ENCODE measurements around the gene CYP39A1. TPM values are rescaled to one million over a fixed set of nuclear protein-coding genes. Genes with fewer than 3 reads are reported as not detected.

The CYP39A1 gene
- total and polyA plus RNA-seq, 9 of the 15 experiments (the other 6 are each of a cell fraction or from before 2014, with no cell fraction given), result not detected

DNA sequence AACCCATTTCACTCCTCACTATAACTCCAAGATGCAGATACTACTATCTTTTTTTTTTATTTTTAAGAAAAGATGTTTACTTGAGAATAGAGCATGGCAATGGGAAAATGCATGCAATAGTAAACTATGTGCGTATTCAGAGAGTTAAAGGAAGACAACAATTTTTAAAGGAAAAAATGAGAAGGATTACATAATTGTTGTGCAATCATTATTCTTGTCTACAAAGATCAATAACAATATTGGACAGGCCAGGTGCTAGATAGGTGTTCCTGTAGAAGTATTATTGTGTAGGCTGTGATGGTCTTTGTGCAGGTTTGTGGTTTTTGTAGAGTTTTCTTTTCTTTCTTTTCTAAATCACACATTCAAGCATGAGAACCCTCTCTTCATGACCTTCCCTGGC, 20.6 kb downstream of the CYP39A1 start:
- Histone ChIP-seq H3K4me3 (no peak overlapping the region), H2AFZ (ENCODE audit: low read depth, low read length) (no peak overlapping the region), H3K9me1 (ENCODE audit: control insufficient read depth, insufficient read depth, low read length) (no peaks in the 10 kb centered on the region), H3K4me2 (ENCODE audit: insufficient read depth, low read length) (no peak overlapping the region), H3K9me3 (replicated peaks; ENCODE audit: control insufficient read depth, insufficient read depth, low read depth, low read length) (no peaks in the 10 kb centered on the region), H3K27me3 (ENCODE audit: control insufficient read depth in 2 of 2, insufficient read depth in 2 of 2, low read length in 2 of 2) (no peaks in the 10 kb centered on the region; a peak in 1 of 5 replicates), H3K4me1 (replicated peaks in 1 of 2; ENCODE audit: control insufficient read depth in 2 of 2, insufficient read depth in 2 of 2, low read length in 2 of 2) (no peaks in the 10 kb centered on the region), H4K20me1 (replicated peaks; ENCODE audit: control insufficient read depth, insufficient read depth, low read length) (no peaks in the 10 kb centered on the region), H3K36me3 (ENCODE audit: control insufficient read depth, insufficient read depth, low read length) (no peaks in the 10 kb centered on the region), H3K79me2 (ENCODE audit: control insufficient read depth, insufficient read depth, low read length) (no peaks in the 10 kb centered on the region), H3K27ac (ENCODE audit: extremely low read depth, low read depth, low read length) (no peak overlapping the region), H3K9ac (ENCODE audit: insufficient read depth in 1 of 2, low read depth in 2 of 2, low read length in 2 of 2) (no peak overlapping the region)
- no peak for FAIRE-seq
- WGBS (ENCODE audit: insufficient coverage, low coverage, missing lambda C conversion rate), result 0% methylated on average over 1 of the region's 1 CpG
- intact Hi-C loops (cut with micrococcal nuclease), result no loop called here
- ChIA-PET POLR2A (interaction anchor here (1.0 kb wide), 1 partner anchor 20 kb away, joined by 3 read pairs; no protein-coding TSS in a partner anchor), CTCF (ENCODE audit: low intra/inter-chr PET ratio) (no interaction called here)
- TF ChIP-seq TSHZ1 (CRISPR knock-in tag; IDR thresholded peaks at IDR 0.05) (no peak), FIP1L1 (IDR thresholded peaks at IDR 0.05; ENCODE audit: low read depth, low read length, poor library complexity, severe bottlenecking) (no peak), ZSCAN32 (CRISPR knock-in tag; IDR thresholded peaks at IDR 0.05) (no peak), MYNN (IDR thresholded peaks at IDR 0.05) (no peak), MYNN (CRISPR knock-in tag; IDR thresholded peaks at IDR 0.05) (no peak), SUPT5H (IDR thresholded peaks at IDR 0.05) (no peak), ZNF175 (CRISPR knock-in tag; IDR thresholded peaks at IDR 0.05; ENCODE audit: low read depth) (no peak), RBM22 (IDR thresholded peaks at IDR 0.05; ENCODE audit: low read depth, low read length, poor library complexity, severe bottlenecking) (no peak), ZNF347 (CRISPR knock-in tag; IDR thresholded peaks at IDR 0.05; ENCODE audit: low read depth) (no peak), CEBPB (tag; IDR thresholded peaks at IDR 0.05) (peak; percentile 68), CEBPG (CRISPR knock-in tag; IDR thresholded peaks at IDR 0.05) (no peak), CEBPG (tag; conservative IDR thresholded peaks at IDR 0.05 in 1 of 2, IDR thresholded peaks at IDR 0.05 in 1 of 2) (peak; percentile 30 to 84; a peak in 1 of 4 replicates)
- TF ChIP-seq, protein P1, sequence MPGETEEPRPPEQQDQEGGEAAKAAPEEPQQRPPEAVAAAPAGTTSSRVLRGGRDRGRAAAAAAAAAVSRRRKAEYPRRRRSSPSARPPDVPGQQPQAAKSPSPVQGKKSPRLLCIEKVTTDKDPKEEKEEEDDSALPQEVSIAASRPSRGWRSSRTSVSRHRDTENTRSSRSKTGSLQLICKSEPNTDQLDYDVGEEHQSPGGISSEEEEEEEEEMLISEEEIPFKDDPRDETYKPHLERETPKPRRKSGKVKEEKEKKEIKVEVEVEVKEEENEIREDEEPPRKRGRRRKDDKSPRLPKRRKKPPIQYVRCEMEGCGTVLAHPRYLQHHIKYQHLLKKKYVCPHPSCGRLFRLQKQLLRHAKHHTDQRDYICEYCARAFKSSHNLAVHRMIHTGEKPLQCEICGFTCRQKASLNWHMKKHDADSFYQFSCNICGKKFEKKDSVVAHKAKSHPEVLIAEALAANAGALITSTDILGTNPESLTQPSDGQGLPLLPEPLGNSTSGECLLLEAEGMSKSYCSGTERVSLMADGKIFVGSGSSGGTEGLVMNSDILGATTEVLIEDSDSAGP (CRISPR knock-in tag; IDR thresholded peaks at IDR 0.05), result no peak
- in situ Hi-C loops (cut with MboI), result loop anchor here (10.0 kb wide), 1 partner anchor 207 kb away; no protein-coding TSS in a partner anchor
- no peak for DNase-seq (ENCODE audit: extremely low read depth in 1 of 4, low spot score in 3 of 4)
- no TSS peak for BruUV-seq (replicated peaks)
- ATAC-seq, result no peak

All from K562 (cell line).